Panc1 (cell line): ENCODE results near the gene USP28. TPM values are rescaled to one million over a fixed set of nuclear protein-coding genes. Genes with fewer than 3 reads are reported as not detected.

Experiments used
- ATAC-seq: fragments of 200-7000 bp; cut with Tn5 transposase; 2 replicates; pipeline ENCODE4 v1.9.1; 2020; ENCODE audit warnings: mild to moderate bottlenecking, moderate library complexity
- BruUV-seq: library from RNA; stranded (reverse); fragments of 400-500 nt; replicated peaks from 2 replicates; lab custom pipeline; 2021; lab: Mats Ljungman, UMichigan
- CTCF ChIA-PET: fragments of 300-600 bp; sonication (Branson Sonifier 250); formaldehyde crosslinking; loops from one replicate; lab custom pipeline; 2022; ENCODE audit warnings: antibody characterized with exemption; lab: Charles Lee
- POLR2A ChIA-PET: fragments of 300-600 bp; sonication (Branson Sonifier 250); formaldehyde crosslinking; loops from one replicate; lab custom pipeline; 2022; ENCODE audit warnings: antibody characterized with exemption; lab: Charles Lee
- DNase-seq: peaks from one replicate; pipeline ENCODE4 v3.0.0-alpha.2; 2010; ENCODE audit warnings: low read depth, low spot score
- H3K27ac ChIP-seq: 2 replicates; pipeline ENCODE4 v1.5.1; 2011; ENCODE audit warnings: mild to moderate bottlenecking, low read length, inconsistent platforms
- H3K27me3 ChIP-seq: fragments of 200-500 bp; sonication (Bioruptor generic); 2 replicates; pipeline ENCODE4 v1.6.0; 2014; ENCODE audit warnings: low read length, inconsistent platforms; ENCODE audit not compliant: control insufficient read depth, insufficient read depth
- H3K36me3 ChIP-seq: fragments of 200-500 bp; sonication (Bioruptor generic); 2 replicates; pipeline ENCODE4 v1.5.1; 2014; ENCODE audit warnings: inconsistent platforms, mild to moderate bottlenecking, low read length, moderate library complexity; ENCODE audit not compliant: control insufficient read depth, insufficient read depth
- H3K4me1 ChIP-seq: 2 replicates; pipeline ENCODE4 v1.5.1; 2011; ENCODE audit warnings: inconsistent platforms, mild to moderate bottlenecking, low read length, moderate library complexity; ENCODE audit not compliant: control insufficient read depth, insufficient read depth
- H3K4me3 ChIP-seq, 2 experiments: 2 replicates each; pipeline ENCODE4 v1.5.1; 2011 to 2012; ENCODE audit warnings: low read depth in 2 of 2, low read length in 2 of 2, mild to moderate bottlenecking in 2 of 2, inconsistent platforms in 1 of 2, moderate library complexity in 1 of 2
- H3K9me3 ChIP-seq: fragments of 200-500 bp; sonication (Bioruptor generic); 2 replicates; pipeline ENCODE4 v1.5.1; 2014; ENCODE audit warnings: low read depth, mild to moderate bottlenecking, inconsistent platforms, low read length, moderate library complexity; ENCODE audit not compliant: control insufficient read depth, insufficient read depth
- POLR2AphosphoS5 ChIP-seq: IDR thresholded peaks from 2 replicates; pipeline ENCODE4 v1.6.1; 2012; ENCODE audit warnings: mild to moderate bottlenecking, low read depth, low read length, moderate library complexity
- REST ChIP-seq, 2 experiments: IDR thresholded peaks; 2 replicates each; pipeline ENCODE4 v1.6.1; 2011 to 2012; ENCODE audit warnings: low read depth in 2 of 2, control low read depth in 1 of 2, low read length in 1 of 2, mild to moderate bottlenecking in 1 of 2, moderate library complexity in 1 of 2; ENCODE audit not compliant: insufficient read depth in 1 of 2
- SIN3A ChIP-seq: IDR thresholded peaks from 2 replicates; pipeline ENCODE4 v1.6.1; 2012; ENCODE audit warnings: low read depth, mild to moderate bottlenecking, low read length, moderate library complexity, borderline replicate concordance; ENCODE audit not compliant: insufficient read depth
- TCF7L2 ChIP-seq: IDR thresholded peaks from 2 replicates; pipeline ENCODE4 v1.6.1; 2011; ENCODE audit warnings: mild to moderate bottlenecking, low read depth, low read length, inconsistent platforms
- in situ Hi-C: cut with HindIII; loops from 2 replicates; pipeline ENCODE4 v1.10.0; 2016; ENCODE audit warnings: low sequenced_read_pairs, low pct_unique_long_range_greater_than_20kb
- intact Hi-C: fragments of 100-400 bp; cut with micrococcal nuclease; formaldehyde crosslinking; loops from one replicate; pipeline ENCODE4 v1.10.0; 2022; ENCODE audit not compliant: unreplicated experiment
- total RNA-seq: library from RNA; stranded (reverse); gene quantifications from one replicate; pipeline ENCODE4 v1.2.1, GENCODE V29; 2021; ENCODE audit not compliant: unreplicated experiment
- TF ChIP-seq, protein P1 (sequence below): fragments of 450-650 bp; IDR thresholded peaks from 2 replicates; pipeline ENCODE4 v1.5.1; 2017; ENCODE audit warnings: mild to moderate bottlenecking

USP28 gene
- total RNA-seq, 1 experiment from 2014 or later, result 52.3 TPM

GRCh38 chr11:113876074-113876797 is 864 bp upstream of the USP28 start:
- Histone ChIP-seq H3K4me3 (peak overlapping the region; percentile 71 to 87), H3K9me3 (no peaks in the 10 kb centered on the region), H3K27ac (peak overlapping the region; percentile 99), H3K36me3 (no peaks in the 10 kb centered on the region), H3K4me1 (peaks cover 22% of the 10 kb centered on the region), H3K27me3 (no peaks in the 10 kb centered on the region)
- in situ Hi-C loops, result no loop called here
- CTCF ChIA-PET, result no interaction called here
- BruUV-seq, result TSS peak; percentile 97
- intact Hi-C loops, result no loop called here
- DNase-seq, result no peak
- TF ChIP-seq SIN3A (no peak), POLR2AphosphoS5 (no peak), REST (IDR thresholded peaks at IDR 0.05; ENCODE audit: insufficient read depth in 1 of 2, low read depth in 2 of 2, low read length in 1 of 2) (no peak), TCF7L2 (no peak)
- TF ChIP-seq, protein P1, sequence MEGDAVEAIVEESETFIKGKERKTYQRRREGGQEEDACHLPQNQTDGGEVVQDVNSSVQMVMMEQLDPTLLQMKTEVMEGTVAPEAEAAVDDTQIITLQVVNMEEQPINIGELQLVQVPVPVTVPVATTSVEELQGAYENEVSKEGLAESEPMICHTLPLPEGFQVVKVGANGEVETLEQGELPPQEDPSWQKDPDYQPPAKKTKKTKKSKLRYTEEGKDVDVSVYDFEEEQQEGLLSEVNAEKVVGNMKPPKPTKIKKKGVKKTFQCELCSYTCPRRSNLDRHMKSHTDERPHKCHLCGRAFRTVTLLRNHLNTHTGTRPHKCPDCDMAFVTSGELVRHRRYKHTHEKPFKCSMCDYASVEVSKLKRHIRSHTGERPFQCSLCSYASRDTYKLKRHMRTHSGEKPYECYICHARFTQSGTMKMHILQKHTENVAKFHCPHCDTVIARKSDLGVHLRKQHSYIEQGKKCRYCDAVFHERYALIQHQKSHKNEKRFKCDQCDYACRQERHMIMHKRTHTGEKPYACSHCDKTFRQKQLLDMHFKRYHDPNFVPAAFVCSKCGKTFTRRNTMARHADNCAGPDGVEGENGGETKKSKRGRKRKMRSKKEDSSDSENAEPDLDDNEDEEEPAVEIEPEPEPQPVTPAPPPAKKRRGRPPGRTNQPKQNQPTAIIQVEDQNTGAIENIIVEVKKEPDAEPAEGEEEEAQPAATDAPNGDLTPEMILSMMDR, result no peak
- no peak for ATAC-seq
- POLR2A ChIA-PET, result interaction anchor here (0.5 to 0.6 kb wide), 6 partner anchors 88 to 580 kb away, joined by 3 to 6 read pairs (median 4); no protein-coding TSS in a partner anchor

GRCh38 chr11:113874581-113875233 is 665 bp downstream of the USP28 start:
- intact Hi-C loops, result no loop called here
- BruUV-seq, result TSS peak; percentile 80
- no peak for DNase-seq

More at GRCh38 chr11:113874581-113875233, 665 bp downstream of the USP28 start:
- H3K27me3 ChIP-seq, result no peaks in the 10 kb centered on the region
- ChIA-PET CTCF (no interaction called here), POLR2A (no interaction called here)
- in situ Hi-C loops, result no loop called here
- peaks cover 22% of the 10 kb centered on the region for H3K4me1 ChIP-seq
- H3K4me3 ChIP-seq, result peak overlapping the region; percentile 71 to 88
- no peak for TF ChIP-seq REST (IDR thresholded peaks at IDR 0.05; ENCODE audit: insufficient read depth in 1 of 2, low read depth in 2 of 2, low read length in 1 of 2)
- no peak for TF ChIP-seq SIN3A
- TF ChIP-seq, protein P1, result no peak
- TF ChIP-seq POLR2AphosphoS5, result no peak
- TF ChIP-seq TCF7L2, result no peak
- peak overlapping the region; percentile 80 for H3K27ac ChIP-seq
- H3K9me3 ChIP-seq, result no peaks in the 10 kb centered on the region
- no peaks in the 10 kb centered on the region for H3K36me3 ChIP-seq
- peak; percentile 54; the same call in 1 of the 2 replicates for ATAC-seq
